Neural cell (in vitro differentiated cells): ENCODE results near the gene CXCL16. TPM values are rescaled to one million over a fixed set of nuclear protein-coding genes. Genes with fewer than 3 reads are reported as not detected.

Experiments
- H2AFZ ChIP-seq: fragments of 200-600, 300-800 bp; sonication (generic), shearing (Covaris generic); 2 replicates; pipeline ENCODE4 v1.6.0; 2014; ENCODE audit warnings: low read depth, mild to moderate bottlenecking, antibody characterized with exemption, low read length, moderate library complexity
- H3F3A ChIP-seq: fragments of 200-600 bp; shearing (Covaris generic); 2 replicates; pipeline ENCODE4 v1.6.1; 2016; ENCODE audit warnings: mild to moderate bottlenecking, moderate library complexity, mixed read lengths, antibody characterized with exemption, low read length; ENCODE audit not compliant: insufficient read depth, poor library complexity, severe bottlenecking
- H3K27ac ChIP-seq: fragments of 200-600, 300-800 bp; sonication (generic), shearing (Covaris generic); 2 replicates; pipeline ENCODE4 v1.5.1; 2014; ENCODE audit warnings: mild to moderate bottlenecking, low read length, moderate library complexity
- H3K27me3 ChIP-seq: fragments of 300-800, 200-600 bp; sonication (generic), shearing (Covaris generic); 2 replicates; pipeline ENCODE4 v1.6.0; 2014; ENCODE audit warnings: mild to moderate bottlenecking, low read depth, low read length, moderate library complexity; ENCODE audit not compliant: insufficient read depth
- H3K36me3 ChIP-seq: fragments of 300-800, 200-600 bp; sonication (generic), shearing (Covaris generic); 2 replicates; pipeline ENCODE4 v1.5.1; 2014; ENCODE audit warnings: mild to moderate bottlenecking, antibody characterized with exemption, low read length, moderate library complexity; ENCODE audit not compliant: insufficient read depth
- H3K4me2 ChIP-seq: fragments of 300-800, 200-600 bp; sonication (generic), shearing (Covaris generic); 2 replicates; pipeline ENCODE4 v1.6.0; 2014; ENCODE audit warnings: mild to moderate bottlenecking, low read length
- H3K4me3 ChIP-seq: fragments of 300-800, 200-600 bp; sonication (generic), shearing (Covaris generic); 2 replicates; pipeline ENCODE4 v1.5.1; 2014; ENCODE audit warnings: mild to moderate bottlenecking, low read length, moderate library complexity
- H3K79me2 ChIP-seq: fragments of 200-600 bp; shearing (Covaris generic); replicated peaks from 2 replicates; pipeline ENCODE4 v1.6.0; 2014; ENCODE audit warnings: mild to moderate bottlenecking, low read length, moderate library complexity; ENCODE audit not compliant: insufficient read depth
- H3K9ac ChIP-seq: fragments of 300-800, 200-600 bp; sonication (generic), shearing (Covaris generic); 2 replicates; pipeline ENCODE4 v1.6.1; 2016; ENCODE audit warnings: mild to moderate bottlenecking, low read length, mixed read lengths
- H3K9me2 ChIP-seq: fragments of 200-600 bp; shearing (Covaris generic); 2 replicates; pipeline ENCODE4 v1.6.1; 2016; ENCODE audit warnings: mild to moderate bottlenecking, low read length, mixed read lengths; ENCODE audit not compliant: insufficient read depth
- H3K9me3 ChIP-seq: fragments of 200-600, 300-800 bp; sonication (generic), shearing (Covaris generic); 2 replicates; pipeline ENCODE4 v1.6.1; 2016; ENCODE audit warnings: mild to moderate bottlenecking, mixed run types, low read length, moderate library complexity, mixed read lengths
- H4K20me1 ChIP-seq: fragments of 200-600 bp; shearing (Covaris generic); 2 replicates; pipeline ENCODE4 v1.6.1; 2016; ENCODE audit warnings: mild to moderate bottlenecking, mixed run types; ENCODE audit not compliant: insufficient read depth
- CTCF ChIP-seq: fragments of 450-650 bp; IDR thresholded peaks from 2 replicates; pipeline ENCODE4 v1.5.1; 2014; ENCODE audit warnings: antibody characterized with exemption, mild to moderate bottlenecking, moderate library complexity; ENCODE audit not compliant: poor library complexity, severe bottlenecking
- EP300 ChIP-seq: fragments of 450-650 bp; conservative IDR thresholded peaks from 2 replicates; pipeline ENCODE4 v1.6.1; 2014; ENCODE audit warnings: antibody characterized with exemption, mild to moderate bottlenecking, moderate library complexity; ENCODE audit not compliant: poor library complexity, severe bottlenecking
- EZH2 ChIP-seq: fragments of 200-600, 300-800 bp; shearing (Covaris generic), sonication (generic); IDR thresholded peaks from 2 replicates; pipeline ENCODE4 v1.6.1; 2014; ENCODE audit warnings: antibody characterized with exemption, low read length, borderline replicate concordance, mild to moderate bottlenecking; ENCODE audit not compliant: insufficient read depth, poor library complexity, severe bottlenecking
- MXI1 ChIP-seq: fragments of 450-650 bp; conservative IDR thresholded peaks from 2 replicates; pipeline ENCODE4 v1.6.1; 2014; ENCODE audit warnings: antibody characterized with exemption, mild to moderate bottlenecking; ENCODE audit not compliant: poor library complexity, severe bottlenecking
- POLR2AphosphoS5 ChIP-seq: IDR thresholded peaks from 2 replicates; pipeline ENCODE4 v1.6.1; 2012
- RAD21 ChIP-seq: fragments of 450-650 bp; conservative IDR thresholded peaks from 2 replicates; pipeline ENCODE4 v1.6.1; 2014; ENCODE audit warnings: antibody characterized with exemption, mild to moderate bottlenecking, moderate library complexity
- REST ChIP-seq: IDR thresholded peaks from 2 replicates; pipeline ENCODE4 v1.6.1; 2012; ENCODE audit warnings: borderline replicate concordance
- SMC3 ChIP-seq: fragments of 450-650 bp; conservative IDR thresholded peaks from 2 replicates; pipeline ENCODE4 v1.6.1; 2014; ENCODE audit warnings: antibody characterized with exemption, mild to moderate bottlenecking, moderate library complexity; ENCODE audit not compliant: poor library complexity
- TAF1 ChIP-seq: IDR thresholded peaks from 2 replicates; pipeline ENCODE4 v1.6.1; 2012; ENCODE audit warnings: low read depth
- polyA plus RNA-seq: library from polyadenylated mRNA; depleted of rRNA; stranded (reverse); fragments of >200 nt; gene quantifications from 2 replicates; pipeline ENCODE4 v1.2.3, GENCODE V29; 2014

The CXCL16 gene
- polyA plus RNA-seq, 1 donor from 2014 or later, result not detected

- peak within 1 kb of the TSS; percentile 94 for H3K4me2 ChIP-seq
- H3K9me3 ChIP-seq, result no peaks in the 10 kb centered on the region
- no peaks in the 10 kb centered on the region for H3K36me3 ChIP-seq
- no peaks in the 10 kb centered on the region for H3F3A ChIP-seq
- H3K9ac ChIP-seq, result peak within 1 kb of the TSS; percentile 91
- peaks cover 10% of the 10 kb centered on the region for H3K79me2 ChIP-seq
- peak within 1 kb of the TSS; percentile 91 for H2AFZ ChIP-seq
- peak within 1 kb of the TSS; percentile 94 for H3K4me3 ChIP-seq
- no peaks in the 10 kb centered on the region for H3K9me2 ChIP-seq
- no peaks in the 10 kb centered on the region for H3K27me3 ChIP-seq
- TF ChIP-seq EP300 (peak; percentile 39), REST (peak; percentile 60), POLR2AphosphoS5 (peak; percentile 87), EZH2 (no peak), MXI1 (peak; percentile 95), RAD21 (peak; percentile 89), TAF1 (peak; percentile 22), CTCF (peak; percentile 93), SMC3 (peak; percentile 94)
- peak within 1 kb of the TSS; percentile 93 for H3K27ac ChIP-seq
- H4K20me1 ChIP-seq, result no peaks in the 10 kb centered on the region
Observed at GRCh38 chr17:4709794-4710692, 29.7 kb downstream of the CXCL16 start, which contains the start of gene ARRB2. Gene ARRB2 (plus strand): TSS chr17:4710632. CDS start chr17:4710722, 90 bp downstream.

GRCh38 chr17:4708436-4708835, 31.3 kb downstream of the CXCL16 start:
- Histone ChIP-seq H3K36me3 (no peaks in the 10 kb centered on the region), H3K27me3 (no peaks in the 10 kb centered on the region), H3K27ac (no peak overlapping the region), H3K9me2 (no peaks in the 10 kb centered on the region), H3K4me2 (no peak overlapping the region), H3K4me3 (no peak overlapping the region), H3K9ac (no peak overlapping the region), H3F3A (no peaks in the 10 kb centered on the region), H3K9me3 (no peaks in the 10 kb centered on the region), H3K79me2 (peaks cover 15% of the 10 kb centered on the region), H2AFZ (no peak overlapping the region), H4K20me1 (no peaks in the 10 kb centered on the region)
- TF ChIP-seq POLR2AphosphoS5 (peak; percentile 17), REST (no peak), CTCF (no peak)
